HCT116 (cell line): ENCODE measurements around the gene IGFLR1. TPM values are rescaled to one million over a fixed set of nuclear protein-coding genes. Genes with fewer than 3 reads are reported as not detected.

Experiments
- ATAC-seq: fragments of 200-7000 bp; cut with Tn5 transposase; 2 replicates; pipeline ENCODE4 v1.9.1; 2020; ENCODE audit warnings: mild to moderate bottlenecking, moderate library complexity
- BruUV-seq: library from RNA; stranded (reverse); fragments of 400-500 nt; replicated peaks from 2 replicates; lab custom pipeline; 2021; lab: Mats Ljungman, UMichigan
- CTCF ChIA-PET: fragments of 300-600 bp; sonication (Branson Sonifier 250); formaldehyde crosslinking; loops from one replicate; lab custom pipeline; 2021; ENCODE audit warnings: antibody characterized with exemption; lab: Charles Lee
- POLR2A ChIA-PET: fragments of 300-600, 350-600 bp; sonication (Branson Sonifier 250); formaldehyde crosslinking; loops from one replicate; lab custom pipeline; 2021; ENCODE audit warnings: antibody characterized with exemption; lab: Charles Lee
- RAD21 ChIA-PET, 2 experiments: fragments of 300-600 bp; sonication (Branson Sonifier 250); formaldehyde crosslinking; loops; one replicate each; lab custom pipeline; 2023; ENCODE audit warnings: low total read pairs in 2 of 2; ENCODE audit not compliant: uncharacterized antibody in 2 of 2, unreplicated experiment in 2 of 2, low non-redundant PET in 1 of 2; lab: Charles Lee
- DNase-seq: peaks from one replicate; pipeline ENCODE4 v3.0.0-alpha.2; 2010; ENCODE audit warnings: low read depth, low spot score
- H2AFZ ChIP-seq: fragments of 200-600 bp; shearing (Covaris generic), sonication (generic); 2 replicates; pipeline ENCODE4 v1.6.1; 2017; ENCODE audit warnings: low read depth, mixed run types, mixed read lengths, antibody characterized with exemption, low read length; ENCODE audit not compliant: poor library complexity, severe bottlenecking
- H3K27ac ChIP-seq: 2 replicates; pipeline ENCODE4 v1.5.1; 2012; ENCODE audit warnings: low read depth, low read length
- H3K27me3 ChIP-seq: fragments of 200-600 bp; sonication (generic); 2 replicates; pipeline ENCODE4 v1.6.1; 2016; ENCODE audit warnings: mixed run types, low read length, mixed read lengths; ENCODE audit not compliant: insufficient read depth
- H3K36me3 ChIP-seq, 2 experiments: fragments of 200-500 bp in 1 of 2; fragments of 200-600 bp in 1 of 2; sonication (Bioruptor generic) in 1 of 2; sonication (generic) in 1 of 2; 2 replicates each; pipeline versions ENCODE4 v1.5.1 to v1.6.1; 2014 to 2016; ENCODE audit warnings: low read length in 2 of 2, inconsistent platforms in 1 of 2, mixed read lengths in 1 of 2, mixed run types in 1 of 2; ENCODE audit not compliant: insufficient read depth in 2 of 2, control insufficient read depth in 1 of 2
- H3K4me1 ChIP-seq, 2 experiments: fragments of 200-600 bp in 1 of 2; sonication (generic) in 1 of 2; 2 replicates each; pipeline versions ENCODE4 v1.5.1 to v1.6.1; 2012 to 2017; ENCODE audit warnings: low read length in 2 of 2, inconsistent platforms in 1 of 2, mild to moderate bottlenecking in 1 of 2, mixed read lengths in 1 of 2, mixed run types in 1 of 2, moderate library complexity in 1 of 2; ENCODE audit not compliant: insufficient read depth in 2 of 2, control insufficient read depth in 1 of 2
- H3K4me2 ChIP-seq: fragments of 200-600 bp; sonication (generic); 2 replicates; pipeline ENCODE4 v1.6.1; 2017; ENCODE audit warnings: mixed run types, low read length, mixed read lengths
- H3K4me3 ChIP-seq, 2 experiments: fragments of 200-600 bp in 1 of 2; sonication (generic) in 1 of 2; replicated peaks in 1 of 2; 2 replicates each; pipeline ENCODE4 v1.5.1; 2011 to 2016; ENCODE audit warnings: low read length in 2 of 2, control low read depth in 1 of 2, low read depth in 1 of 2, mild to moderate bottlenecking in 1 of 2, mixed read lengths in 1 of 2, mixed run types in 1 of 2
- H3K79me2 ChIP-seq: fragments of 200-600 bp; sonication (generic); 2 replicates; pipeline ENCODE4 v1.6.1; 2017; ENCODE audit warnings: mild to moderate bottlenecking, mixed run types, low read length, moderate library complexity, mixed read lengths; ENCODE audit not compliant: insufficient read depth
- H3K9ac ChIP-seq: fragments of 200-600 bp; sonication (generic); 2 replicates; pipeline ENCODE4 v1.6.1; 2016; ENCODE audit warnings: low read length, mixed read lengths
- H3K9me2 ChIP-seq: fragments of 200-600 bp; sonication (generic), shearing (Covaris generic); 2 replicates; pipeline ENCODE4 v1.6.1; 2017; ENCODE audit warnings: mixed run types, mild to moderate bottlenecking, moderate library complexity; ENCODE audit not compliant: insufficient read depth
- H3K9me3 ChIP-seq, 2 experiments: fragments of 200-500 bp in 1 of 2; fragments of 200-600 bp in 1 of 2; sonication (Bioruptor generic) in 1 of 2; sonication (generic) in 1 of 2; 2 replicates each; pipeline ENCODE4 v1.6.1; 2014 to 2017; ENCODE audit warnings: low read length in 2 of 2, mixed read lengths in 2 of 2, inconsistent platforms in 1 of 2, low read depth in 1 of 2, mild to moderate bottlenecking in 1 of 2, mixed run types in 1 of 2, moderate library complexity in 1 of 2; ENCODE audit not compliant: control insufficient read depth in 1 of 2, insufficient read depth in 1 of 2
- H4K20me1 ChIP-seq: fragments of 200-600 bp; sonication (generic), shearing (Covaris generic); 2 replicates; pipeline ENCODE4 v1.6.1; 2017; ENCODE audit warnings: mixed run types, mild to moderate bottlenecking, moderate library complexity; ENCODE audit not compliant: insufficient read depth
- EGR1 ChIP-seq: IDR thresholded peaks from 2 replicates; pipeline ENCODE4 v1.6.1; 2012; ENCODE audit warnings: low read depth
- FOSL1 ChIP-seq: IDR thresholded peaks from 2 replicates; pipeline ENCODE4 v1.6.1; 2012; ENCODE audit warnings: low read depth
- REST ChIP-seq: IDR thresholded peaks from 2 replicates; pipeline ENCODE4 v1.6.1; 2012; ENCODE audit warnings: low read depth
- TCF7L2 ChIP-seq: IDR thresholded peaks from 2 replicates; pipeline ENCODE4 v1.7.0; 2011; ENCODE audit warnings: borderline replicate concordance, inconsistent platforms; ENCODE audit not compliant: insufficient read depth, insufficient read length; ENCODE audit errors: extremely low read depth
- ZFX ChIP-seq: fragments of 450-650 bp; IDR thresholded peaks from 2 replicates; pipeline ENCODE4 v1.6.1; 2017
- ZNF274 ChIP-seq: fragments of 200-500 bp; sonication (Bioruptor generic); IDR thresholded peaks from 2 replicates; pipeline ENCODE4 v1.6.1; 2014; ENCODE audit warnings: mild to moderate bottlenecking, low read depth, low read length, inconsistent platforms
- intact Hi-C: fragments of 100-400 bp; cut with micrococcal nuclease; formaldehyde crosslinking; loops from 2 replicates; pipeline ENCODE4 v1.10.0; 2022
- total RNA-seq: library from RNA; stranded (reverse); gene quantifications from one replicate; pipeline ENCODE4 v1.2.1, GENCODE V29; 2021; ENCODE audit not compliant: unreplicated experiment

Gene IGFLR1
- total RNA-seq, 1 experiment from 2014 or later = 8.3 TPM

GRCh38 chr19:35718345-35719041 is 23.8 kb downstream of the IGFLR1 start:
- Histone ChIP-seq H3K9me3 (no peaks in the 10 kb centered on the region), H3K27ac (peak overlapping the region; percentile 85), H3K4me1 (peaks cover 16 to 31% of the 10 kb centered on the region in 2 experiments), H2AFZ (no peak overlapping the region), H3K4me2 (peak overlapping the region; percentile 86), H3K36me3 (peaks cover 20 to 31% of the 10 kb centered on the region in 2 experiments; a peak in 3 of 4 replicates), H3K9me2 (no peaks in the 10 kb centered on the region), H3K79me2 (peaks cover 40% of the 10 kb centered on the region), H3K4me3 (peak overlapping the region; percentile 86 to 89), H3K9ac (peak overlapping the region; percentile 85), H3K27me3 (no peaks in the 10 kb centered on the region), H4K20me1 (no peaks in the 10 kb centered on the region)
- DNase-seq = no peak
- CTCF ChIA-PET = interaction anchor here (1.3 kb wide), 1 partner anchor 213 kb away, joined by 4 read pairs; no protein-coding TSS in a partner anchor
- POLR2A ChIA-PET = interaction anchor here (0.8 kb wide), 1 partner anchor 22 kb away, joined by 3 read pairs; no protein-coding TSS in a partner anchor
- TF ChIP-seq EGR1 (no peak), ZNF274 (no peak), REST (no peak), FOSL1 (no peak), TCF7L2 (no peak), ZFX (peak; percentile 76; the same call in 1 of the 2 replicates)
- RAD21 ChIA-PET = no interaction called here
- intact Hi-C loops = loop anchor here (10.0 kb wide), 1 partner anchor 364 kb away; the partner anchor contains the start of gene FFAR3
- no peak for ATAC-seq
- BruUV-seq = TSS peak; percentile 45
